Parathyroid adenoma (tissue), 2 donors: ENCODE measurements around the gene SYT7.

Experiments used
- H2AFZ ChIP-seq: fragments of 300-600 bp; sonication (generic); one replicate; pipeline ENCODE4 v1.7.0; 2017; ENCODE audit warnings: antibody characterized with exemption, mild to moderate bottlenecking
- H3K27ac ChIP-seq: fragments of 300-600 bp; sonication (generic); one replicate; pipeline ENCODE4 v1.7.0; 2017
- H3K27me3 ChIP-seq: fragments of 300-600 bp; sonication (generic); one replicate; pipeline ENCODE4 v1.7.0; 2017; ENCODE audit warnings: low read length; ENCODE audit not compliant: control insufficient read depth, insufficient read depth
- H3K36me3 ChIP-seq: fragments of 300-600 bp; sonication (generic); one replicate; pipeline ENCODE4 v1.7.0; 2017; ENCODE audit warnings: low read length; ENCODE audit not compliant: control insufficient read depth, insufficient read depth
- H3K4me1 ChIP-seq: fragments of 300-600 bp; sonication (generic); one replicate; pipeline ENCODE4 v1.7.0; 2017; ENCODE audit warnings: control low read depth
- H3K4me2 ChIP-seq: fragments of 300-600 bp; sonication (generic); one replicate; pipeline ENCODE4 v1.7.0; 2017; ENCODE audit warnings: low read length
- H3K4me3 ChIP-seq: fragments of 300-600 bp; sonication (generic); one replicate; pipeline ENCODE4 v1.7.0; 2017; ENCODE audit warnings: low read depth, low read length
- H3K79me2 ChIP-seq: fragments of 300-600 bp; sonication (generic); one replicate; pipeline ENCODE4 v1.7.0; 2017; ENCODE audit warnings: control low read depth
- H3K9ac ChIP-seq: fragments of 300-600 bp; sonication (generic); one replicate; pipeline ENCODE4 v1.7.0; 2017; ENCODE audit warnings: mild to moderate bottlenecking
- H3K9me3 ChIP-seq: fragments of 300-600 bp; sonication (generic); one replicate; pipeline ENCODE4 v1.7.0; 2017; ENCODE audit warnings: low read length; ENCODE audit not compliant: control insufficient read depth
- CTCF ChIP-seq: fragments of 300-600 bp; sonication (generic); IDR thresholded peaks from one replicate; pipeline ENCODE4 v1.7.0; 2017; ENCODE audit warnings: antibody characterized with exemption, mild to moderate bottlenecking
- donor health status: primary hyperparathyroidism.

SYT7 gene

GRCh38 chr11:61581030-61581928 is at the start of gene SYT7:
Gene SYT7, minus strand, starts transcription at chr11:61581076. Its CDS starts 256 bp downstream, at chr11:61580820.
- Histone ChIP-seq H3K27me3 (no peaks in the 10 kb centered on the region), H2AFZ (peak within 1 kb of the TSS; percentile 58), H3K9ac (no peak within 1 kb of the TSS), H3K4me3 (peak within 1 kb of the TSS; percentile 11), H3K36me3 (no peaks in the 10 kb centered on the region), H3K79me2 (no peaks in the 10 kb centered on the region), H3K9me3 (no peaks in the 10 kb centered on the region), H3K4me1 (peaks cover 2% of the 10 kb centered on the region), H3K27ac (no peak within 1 kb of the TSS), H3K4me2 (peak within 1 kb of the TSS; percentile 36)
- TF ChIP-seq CTCF = no peak

DNA sequence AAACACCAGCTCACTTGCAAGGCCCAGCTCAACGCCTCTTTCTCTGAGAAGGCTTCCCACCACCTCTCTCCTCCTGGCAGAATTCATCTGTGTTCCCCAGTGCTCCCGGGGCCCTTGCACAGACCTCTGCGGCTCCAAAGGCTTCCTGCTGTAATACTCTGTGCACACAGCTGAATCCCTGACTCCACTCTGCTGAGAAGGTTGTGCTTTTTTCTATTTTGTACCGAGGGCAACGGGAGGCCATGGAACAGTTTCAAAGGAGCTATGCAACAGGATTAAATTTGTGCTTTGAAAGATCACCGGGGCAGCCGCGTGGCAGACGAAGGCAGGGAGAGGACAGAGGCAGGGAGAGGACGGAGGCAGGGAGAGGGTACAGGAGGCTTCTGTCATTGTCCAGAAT is 49.2 kb upstream of the SYT7 start:
- Histone ChIP-seq H3K4me2 (no peak overlapping the region), H2AFZ (no peak overlapping the region), H3K9ac (no peak overlapping the region), H3K4me3 (no peak overlapping the region), H3K9me3 (no peaks in the 10 kb centered on the region), H3K4me1 (no peaks in the 10 kb centered on the region), H3K79me2 (no peaks in the 10 kb centered on the region), H3K27me3 (no peaks in the 10 kb centered on the region), H3K27ac (no peak overlapping the region), H3K36me3 (no peaks in the 10 kb centered on the region)
- TF ChIP-seq CTCF = no peak

DNA sequence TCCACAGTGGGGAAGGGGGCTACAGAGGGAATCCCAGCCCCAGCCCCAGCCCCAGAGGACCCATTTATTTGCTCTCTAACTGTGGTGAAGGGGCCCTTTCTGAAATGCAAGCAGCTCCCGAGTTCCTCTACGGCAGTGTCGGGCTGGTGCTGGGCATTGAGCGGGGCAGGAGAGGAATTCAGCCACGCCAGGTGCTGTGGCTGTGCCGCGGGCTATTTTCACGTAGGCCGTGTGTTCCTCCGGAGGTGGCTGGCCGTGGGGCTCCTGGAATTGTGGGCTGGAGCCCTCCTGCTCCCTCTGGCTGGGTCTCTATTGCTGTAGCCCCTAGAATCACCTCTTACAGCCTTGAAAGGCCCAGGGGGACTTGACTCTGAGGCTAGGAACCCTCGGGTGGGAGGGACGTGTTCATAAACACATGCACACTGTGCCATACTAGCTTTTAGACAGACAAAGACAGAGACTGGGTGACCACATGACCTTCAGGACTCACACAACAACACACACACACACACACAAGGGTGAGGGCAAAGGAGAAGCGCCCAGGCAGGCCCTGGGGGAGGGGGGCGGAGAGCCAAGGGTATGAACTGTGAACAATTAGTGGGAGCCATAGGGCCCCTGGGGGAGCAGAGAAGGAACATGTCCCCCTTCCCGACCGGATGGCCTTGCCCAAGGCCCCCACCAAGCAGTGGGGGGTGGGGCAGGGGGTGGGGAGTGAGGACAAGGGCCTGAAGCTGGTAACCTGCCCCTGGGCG is 48.4 kb upstream of the SYT7 start:
- no peaks in the 10 kb centered on the region for H3K79me2 ChIP-seq
- H3K9ac ChIP-seq = no peak overlapping the region
- H3K4me3 ChIP-seq = no peak overlapping the region
- no peak for TF ChIP-seq CTCF
- H2AFZ ChIP-seq = no peak overlapping the region
- H3K27me3 ChIP-seq = no peaks in the 10 kb centered on the region
- H3K4me1 ChIP-seq = no peaks in the 10 kb centered on the region
- no peak overlapping the region for H3K4me2 ChIP-seq
- H3K27ac ChIP-seq = no peak overlapping the region
- H3K36me3 ChIP-seq = no peaks in the 10 kb centered on the region
- no peaks in the 10 kb centered on the region for H3K9me3 ChIP-seq

GRCh38 chr11:61628662-61628970 is 47.7 kb upstream of the SYT7 start:
- Histone ChIP-seq H3K9ac (no peak overlapping the region), H3K4me1 (no peaks in the 10 kb centered on the region), H3K36me3 (no peaks in the 10 kb centered on the region), H3K4me3 (no peak overlapping the region), H2AFZ (no peak overlapping the region), H3K79me2 (no peaks in the 10 kb centered on the region), H3K27ac (no peak overlapping the region), H3K9me3 (no peaks in the 10 kb centered on the region), H3K4me2 (no peak overlapping the region), H3K27me3 (no peaks in the 10 kb centered on the region)
- TF ChIP-seq CTCF = no peak
